HG03060 (cell line): ENCODE data around the gene KLHL30.
"Not testable (repeated sequence)": the region's sequence is repeated elsewhere in the genome, so short reads cannot be mapped to it uniquely, and the experiment has no call there.

Experiments used
- ATAC-seq: cut with Tn5 transposase; IDR thresholded peaks from one replicate; pipeline ENCODE4 v1.9.1; 2021; ENCODE audit warnings: low read depth, moderate number of reproducible peaks; ENCODE audit not compliant: unreplicated experiment

KLHL30 gene

DNA sequence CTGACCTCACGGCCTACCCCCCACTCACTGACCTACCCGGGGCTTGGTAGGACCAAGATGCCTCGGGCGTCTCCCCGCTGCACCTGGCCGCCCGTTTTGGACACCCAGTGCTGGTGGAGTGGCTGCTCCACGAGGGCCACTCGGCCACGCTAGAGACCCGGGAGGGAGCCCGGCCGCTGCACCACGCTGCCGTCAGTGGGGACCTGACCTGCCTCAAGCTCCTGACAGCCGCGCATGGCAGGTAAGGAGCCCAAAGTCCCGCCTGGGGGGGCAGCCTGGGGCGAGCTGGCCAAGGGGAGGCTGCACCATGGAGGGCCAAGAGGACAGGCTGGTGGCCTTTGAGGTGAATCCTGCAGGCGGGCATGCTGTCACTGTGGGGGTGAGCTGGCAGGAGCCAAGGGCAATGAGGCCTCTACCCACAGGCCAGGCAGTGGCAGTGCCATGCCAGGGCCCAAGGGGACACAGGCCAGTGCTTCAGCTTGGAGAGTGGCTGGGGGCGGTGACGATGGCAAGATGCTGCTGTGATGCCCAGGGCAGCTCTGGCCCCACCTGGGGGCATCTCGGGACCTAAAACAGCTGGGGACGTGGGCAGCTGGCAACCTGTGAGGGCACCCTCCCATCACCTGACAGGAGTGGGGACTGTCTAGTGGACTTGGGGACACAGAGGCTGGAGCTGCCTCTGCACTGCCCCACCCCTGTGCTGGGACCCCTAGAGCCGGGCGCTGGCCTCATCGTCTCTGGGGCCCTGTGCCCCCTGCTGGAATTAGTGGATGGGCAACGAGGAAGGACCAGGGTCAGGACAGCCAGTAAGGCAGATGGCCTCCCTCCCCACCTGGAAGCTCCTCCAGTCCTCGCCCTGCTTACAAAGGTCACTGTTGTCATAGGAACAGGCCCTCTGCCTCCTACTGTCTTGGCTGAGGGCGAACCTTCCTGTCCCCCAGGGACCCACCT lies 36.3 kb upstream of the KLHL30 start:
- ATAC-seq = no peak

DNA sequence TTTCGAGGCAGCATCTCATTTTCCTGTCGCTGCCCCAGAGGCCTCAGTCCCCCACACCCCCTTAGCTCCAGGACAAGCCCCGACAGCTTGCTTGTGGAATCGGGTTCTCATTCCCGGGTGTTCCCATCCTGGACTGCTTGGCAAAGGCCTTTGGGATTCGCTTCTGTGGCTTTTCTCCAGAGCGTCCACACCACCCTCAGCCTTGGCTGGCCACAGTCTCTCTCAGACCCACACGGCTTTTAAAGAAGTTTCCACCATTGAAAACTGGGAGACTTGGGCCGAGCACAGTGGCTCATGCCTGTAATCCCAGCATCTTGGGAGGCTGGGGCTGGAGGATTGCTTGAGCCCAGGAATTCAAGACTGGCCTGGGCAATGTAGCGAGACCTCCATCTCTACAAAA lies 35.6 kb upstream of the KLHL30 start:
- ATAC-seq = no peak

DNA sequence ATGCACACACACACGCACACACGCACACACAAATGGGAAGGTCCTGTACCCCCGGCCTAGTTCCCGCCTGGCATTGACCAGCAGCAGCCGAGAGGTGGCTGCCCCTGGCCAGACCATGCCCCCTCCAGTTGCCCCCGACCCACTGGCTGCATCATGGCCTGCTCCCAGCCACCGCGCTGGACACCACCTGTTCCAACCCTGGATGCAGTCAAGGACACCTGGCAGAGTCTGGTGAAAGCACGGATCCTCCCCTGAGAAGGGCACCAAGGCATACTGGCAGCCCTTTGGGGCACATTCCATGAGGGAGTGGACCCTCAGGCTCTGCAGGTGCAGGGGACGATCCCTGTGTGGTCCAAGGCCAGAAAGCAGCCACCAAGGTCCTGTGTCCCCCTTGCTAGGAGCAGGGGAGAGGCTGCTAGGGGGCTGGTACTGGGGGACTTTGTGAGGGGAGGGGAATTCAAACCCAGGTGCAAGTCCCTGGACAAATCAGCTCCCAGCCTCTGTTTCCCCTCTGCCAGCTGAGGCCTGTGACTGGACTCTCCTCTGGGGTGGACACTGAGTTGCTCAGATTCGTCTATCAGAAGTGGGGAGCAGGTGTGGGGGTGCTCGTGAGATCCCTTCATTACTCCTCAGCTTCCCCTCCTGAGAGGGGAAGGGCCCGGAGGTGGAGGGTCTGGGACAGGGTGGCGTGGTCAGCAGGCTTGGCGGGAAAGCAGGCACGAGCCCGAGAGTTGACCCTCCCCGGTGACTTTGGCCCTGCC lies 34.8 kb upstream of the KLHL30 start:
- no peak for ATAC-seq

DNA sequence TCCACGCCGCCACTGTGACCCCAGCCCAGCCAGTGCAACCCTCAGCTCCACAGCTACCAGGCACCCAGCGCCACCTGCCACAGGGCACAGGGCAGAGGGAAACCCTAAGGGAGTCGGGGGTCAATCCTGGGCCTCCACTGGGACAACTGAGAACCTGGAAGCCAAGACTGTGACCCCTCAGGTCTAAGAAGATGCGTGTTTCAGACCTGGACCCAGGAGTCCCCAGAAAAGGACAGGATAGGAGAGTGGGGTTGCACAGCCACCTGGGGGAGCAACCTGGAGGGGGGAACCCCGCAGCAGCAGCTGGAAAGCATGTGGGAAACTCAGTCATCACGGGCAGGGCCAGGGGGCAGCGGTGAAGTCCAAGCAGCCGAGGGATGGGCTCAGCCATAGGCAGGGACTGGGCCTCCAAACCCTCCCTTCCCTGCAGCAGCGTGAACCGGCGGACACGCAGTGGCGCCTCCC lies 34.2 kb upstream of the KLHL30 start:
- ATAC-seq = no peak

DNA sequence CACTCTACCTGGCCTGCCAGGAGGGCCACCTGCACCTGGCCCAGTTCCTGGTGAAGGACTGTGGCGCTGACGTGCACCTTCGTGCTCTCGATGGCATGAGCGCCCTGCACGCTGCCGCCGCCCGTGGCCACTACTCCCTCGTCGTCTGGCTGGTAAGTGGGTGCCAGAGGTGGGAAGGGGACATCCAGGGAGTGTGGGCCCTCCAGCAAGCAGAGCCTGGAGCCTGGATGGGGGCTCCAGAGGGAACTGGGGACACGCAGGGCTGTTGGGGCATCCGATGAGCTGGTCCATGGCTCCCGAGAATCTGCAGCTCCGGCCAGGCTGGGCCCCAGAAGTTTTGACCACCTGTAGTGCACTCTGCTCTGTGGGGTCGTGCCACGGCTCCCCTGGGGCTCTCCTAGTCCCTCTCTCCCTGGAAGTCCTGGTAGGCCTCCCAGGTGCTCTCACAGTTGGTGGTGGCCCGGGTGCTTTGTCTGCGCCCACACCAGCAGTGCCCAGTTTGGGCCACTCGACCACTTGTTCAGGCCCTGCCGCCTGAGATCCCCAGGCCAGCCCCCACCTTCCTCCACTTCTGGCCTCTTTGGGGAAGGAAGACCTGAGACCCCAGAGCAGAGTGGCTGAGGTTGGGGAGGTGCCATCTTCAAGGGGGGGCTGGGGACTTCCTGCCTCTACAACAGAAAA lies 33.6 kb upstream of the KLHL30 start:
- no peak for ATAC-seq

DNA sequence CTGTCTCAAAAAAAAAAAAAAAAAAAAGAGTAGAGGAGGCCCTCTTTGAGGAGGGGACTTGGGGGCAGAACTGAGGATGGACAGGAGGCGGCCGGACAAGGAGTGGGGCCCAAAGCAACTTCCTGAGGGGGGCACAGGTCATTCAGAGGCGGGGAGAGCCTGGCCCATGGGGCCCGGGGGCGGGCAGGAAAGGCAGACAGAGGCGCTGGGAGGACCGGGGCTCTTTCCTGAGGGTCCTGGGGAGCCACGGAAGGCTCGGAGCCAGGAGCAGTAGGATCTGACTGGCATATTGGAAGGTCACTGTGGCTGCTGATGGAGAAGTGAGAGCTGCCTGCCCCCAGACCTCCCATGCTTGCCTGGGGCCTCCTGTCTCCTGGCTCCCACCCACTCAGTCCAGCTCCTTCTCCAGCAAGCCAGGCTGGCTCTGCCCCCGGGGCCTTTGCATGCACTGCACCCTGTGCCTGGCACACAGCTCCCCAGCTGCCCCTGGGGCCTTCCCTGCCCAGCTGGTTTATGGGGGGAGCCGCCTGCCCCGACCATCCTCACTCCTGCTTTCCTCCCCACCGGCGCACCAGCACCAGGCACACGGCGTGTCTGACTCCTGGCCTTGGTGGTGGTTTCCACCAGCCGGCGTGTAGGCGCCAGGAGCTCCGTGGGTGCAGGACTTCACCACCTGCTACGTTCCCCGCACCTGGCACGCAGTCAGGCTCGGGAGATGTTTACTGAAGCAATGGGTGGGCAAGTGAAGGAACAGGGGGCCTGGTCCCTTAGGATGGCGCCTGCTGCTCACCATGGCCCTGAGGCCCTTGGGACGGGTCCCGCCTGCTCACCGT lies 32.7 kb upstream of the KLHL30 start:
- ATAC-seq = no peak

DNA sequence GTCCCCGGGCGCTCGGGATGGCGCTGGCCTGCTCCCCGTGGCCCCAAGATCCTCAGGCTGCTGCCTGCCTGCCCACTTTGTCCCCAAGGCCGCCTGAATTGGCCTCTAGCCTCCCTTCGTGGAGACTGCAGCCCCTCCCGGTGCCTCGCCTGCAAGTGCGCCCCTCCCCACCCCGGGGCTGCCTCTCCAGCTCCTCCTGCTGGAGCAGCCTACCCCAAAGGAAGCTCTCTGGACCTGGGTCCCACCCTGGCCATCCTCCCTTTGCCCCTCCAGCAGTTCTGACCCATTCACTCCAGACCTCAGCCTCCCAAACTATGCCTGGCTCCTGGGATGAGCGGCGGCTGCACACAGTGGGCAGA lies 32.1 kb upstream of the KLHL30 start:
- ATAC-seq = no peak

DNA sequence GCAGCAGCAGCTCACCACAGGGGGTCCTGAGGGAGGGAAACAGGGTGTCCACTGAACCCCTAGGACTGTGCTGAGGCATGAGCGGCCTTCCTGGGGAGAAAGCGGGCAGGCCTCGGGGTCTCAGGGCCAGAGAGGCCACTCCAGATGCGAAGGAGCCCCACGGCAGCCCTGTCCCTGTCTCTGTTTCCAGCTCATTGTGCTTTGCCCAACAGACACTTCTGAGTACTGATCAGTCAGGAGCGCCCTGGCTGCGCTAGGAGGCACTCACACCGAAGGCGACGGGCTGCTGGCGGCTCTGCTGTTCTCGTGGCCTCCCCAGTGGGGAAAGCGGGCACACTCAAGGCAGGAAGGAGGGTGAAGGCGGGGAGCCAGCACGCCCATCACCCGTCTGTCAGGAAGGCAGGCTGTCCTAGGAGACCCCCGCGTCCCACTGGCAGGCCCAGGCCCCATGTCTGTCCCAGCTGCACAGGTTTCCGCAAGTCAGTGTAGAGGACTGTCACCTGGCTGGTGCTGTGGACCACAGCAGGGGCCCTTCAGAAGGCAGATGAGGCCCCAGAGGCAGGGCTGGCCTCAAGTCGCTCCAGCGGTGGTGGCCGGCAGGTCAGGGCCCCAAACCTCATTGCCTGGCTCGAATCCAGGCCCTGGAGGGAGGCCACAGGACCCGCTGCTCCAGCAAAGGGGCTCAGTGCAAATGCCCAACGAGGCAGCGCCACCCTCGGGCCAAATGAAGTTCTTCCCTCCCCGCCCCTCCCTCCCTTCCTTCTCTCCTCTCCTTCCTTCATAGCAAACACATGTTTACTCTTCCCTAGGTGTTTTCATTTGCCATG lies 31.6 kb upstream of the KLHL30 start:
- no peak for ATAC-seq

DNA sequence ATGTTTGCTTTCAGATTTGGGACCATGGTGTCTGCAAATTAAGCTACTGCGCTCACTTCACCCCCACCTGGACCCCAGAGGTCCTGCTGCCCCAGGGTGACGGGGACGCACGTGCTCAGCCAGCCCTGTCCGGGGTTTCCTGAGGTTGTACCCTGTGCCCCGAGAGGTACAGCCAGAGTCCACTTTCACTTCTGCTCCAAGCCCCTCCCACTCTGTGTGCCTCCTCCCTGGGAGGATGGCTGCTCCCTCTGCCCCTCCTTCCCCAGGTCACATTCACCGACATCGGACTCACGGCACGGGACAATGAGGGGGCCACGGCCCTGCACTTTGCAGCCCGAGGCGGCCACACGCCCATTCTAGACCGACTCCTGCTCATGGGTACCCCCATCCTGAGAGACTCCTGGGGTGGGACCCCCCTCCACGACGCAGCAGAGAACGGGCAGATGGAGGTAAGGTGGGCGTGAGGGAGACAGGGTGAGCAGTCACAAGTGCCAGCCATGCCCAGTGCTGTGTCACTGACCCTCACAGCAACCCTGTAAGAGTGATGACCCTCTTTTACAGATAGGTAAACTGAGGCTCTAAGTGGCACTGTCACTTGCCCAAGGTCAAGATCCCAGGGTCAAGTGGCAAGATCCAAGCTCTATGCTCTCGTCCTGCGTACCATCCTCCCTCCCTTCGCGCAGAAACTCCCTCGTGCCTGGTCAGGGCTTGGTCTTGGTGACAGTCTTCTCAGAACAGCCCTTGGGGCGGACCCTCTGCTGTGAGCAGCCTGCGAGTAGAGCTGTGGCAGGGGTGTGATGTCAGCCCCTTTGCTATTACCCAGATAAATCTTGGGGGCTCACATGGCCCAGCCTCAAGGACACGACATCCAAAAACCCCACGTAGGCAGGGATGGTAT lies 30.7 kb upstream of the KLHL30 start:
- peak; percentile 73 for ATAC-seq

DNA sequence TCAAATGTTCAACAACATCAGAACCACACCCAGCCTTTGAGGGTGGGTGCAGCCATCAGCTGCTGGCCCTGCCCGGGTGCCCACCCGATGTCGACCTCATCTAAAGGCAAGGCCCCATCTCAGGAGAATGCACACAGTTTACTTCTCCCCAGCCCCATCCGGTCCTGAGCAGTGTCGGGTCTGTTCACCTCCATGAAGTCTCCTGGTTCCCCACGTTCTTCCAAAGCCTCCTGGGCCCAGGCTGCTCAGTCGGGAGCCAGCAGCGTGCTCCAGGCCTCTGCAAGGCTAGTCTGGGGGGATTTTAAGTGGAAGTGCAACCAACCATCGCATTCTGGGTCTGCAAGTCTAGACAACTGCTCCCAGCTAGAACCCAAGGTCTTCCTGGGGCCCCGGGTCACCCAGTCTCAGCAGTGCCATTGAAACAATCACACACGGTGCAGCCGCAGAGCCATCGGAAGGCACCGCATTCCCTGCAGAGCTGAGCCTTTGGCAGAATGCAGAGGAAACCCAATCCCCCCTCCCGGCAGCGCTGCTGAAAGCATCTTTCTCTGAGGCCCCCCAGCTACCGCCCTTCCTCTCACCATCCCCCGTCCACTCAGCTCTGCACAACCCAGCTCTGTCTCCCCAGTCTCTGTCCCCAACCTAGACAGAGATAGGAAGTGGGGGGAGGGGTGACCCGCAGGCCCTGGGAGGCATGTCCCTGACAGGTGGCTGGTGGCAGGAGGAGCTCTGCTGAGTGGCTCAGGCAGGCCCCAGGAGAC lies 29.9 kb upstream of the KLHL30 start:
- ATAC-seq = no peak

DNA sequence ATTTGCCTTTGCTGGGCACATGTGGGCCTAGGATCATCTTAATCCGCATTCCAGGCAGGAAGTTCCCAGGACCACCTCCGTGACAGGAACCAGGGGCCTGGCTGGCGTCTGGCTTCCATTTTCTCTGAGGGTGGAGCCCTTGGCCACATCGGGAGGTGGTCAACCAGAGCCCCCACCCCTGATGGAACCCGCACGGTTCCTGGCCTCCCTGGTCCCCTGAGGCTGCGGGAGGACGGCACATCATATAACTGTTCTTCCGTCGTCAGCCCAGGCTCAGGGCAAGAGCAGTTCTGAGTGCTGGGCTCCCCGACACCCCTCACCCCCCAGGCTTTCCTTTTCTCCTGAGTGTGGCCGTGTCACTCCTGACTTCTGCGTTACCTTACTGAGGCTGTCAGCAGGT lies 24.9 kb upstream of the KLHL30 start:
- ATAC-seq = no peak

DNA sequence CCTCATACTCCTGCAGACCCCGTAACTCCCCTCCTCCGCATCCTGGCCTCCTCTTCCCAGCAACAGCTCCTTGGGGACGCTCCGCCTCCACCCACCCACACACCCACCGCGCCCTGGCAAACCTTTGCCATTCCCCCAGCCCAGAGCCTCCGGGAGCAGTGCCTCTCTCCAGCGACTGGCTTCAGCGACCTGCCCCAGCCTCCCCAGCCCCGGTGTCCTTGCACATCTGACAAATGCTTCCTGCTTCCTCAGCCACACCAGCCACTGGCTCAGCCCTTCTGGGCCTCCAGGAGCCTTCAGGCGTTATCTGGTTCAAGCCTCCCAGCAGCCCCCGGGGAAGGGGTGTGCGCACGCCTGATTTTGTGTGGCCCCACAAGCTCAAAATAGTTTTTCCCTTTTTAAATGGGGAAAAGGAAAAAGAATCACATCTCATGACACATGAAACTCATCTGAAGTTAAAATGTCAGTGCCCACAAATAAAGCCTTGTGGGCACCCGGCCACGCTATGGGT lies 24.1 kb upstream of the KLHL30 start:
- no peak for ATAC-seq

DNA sequence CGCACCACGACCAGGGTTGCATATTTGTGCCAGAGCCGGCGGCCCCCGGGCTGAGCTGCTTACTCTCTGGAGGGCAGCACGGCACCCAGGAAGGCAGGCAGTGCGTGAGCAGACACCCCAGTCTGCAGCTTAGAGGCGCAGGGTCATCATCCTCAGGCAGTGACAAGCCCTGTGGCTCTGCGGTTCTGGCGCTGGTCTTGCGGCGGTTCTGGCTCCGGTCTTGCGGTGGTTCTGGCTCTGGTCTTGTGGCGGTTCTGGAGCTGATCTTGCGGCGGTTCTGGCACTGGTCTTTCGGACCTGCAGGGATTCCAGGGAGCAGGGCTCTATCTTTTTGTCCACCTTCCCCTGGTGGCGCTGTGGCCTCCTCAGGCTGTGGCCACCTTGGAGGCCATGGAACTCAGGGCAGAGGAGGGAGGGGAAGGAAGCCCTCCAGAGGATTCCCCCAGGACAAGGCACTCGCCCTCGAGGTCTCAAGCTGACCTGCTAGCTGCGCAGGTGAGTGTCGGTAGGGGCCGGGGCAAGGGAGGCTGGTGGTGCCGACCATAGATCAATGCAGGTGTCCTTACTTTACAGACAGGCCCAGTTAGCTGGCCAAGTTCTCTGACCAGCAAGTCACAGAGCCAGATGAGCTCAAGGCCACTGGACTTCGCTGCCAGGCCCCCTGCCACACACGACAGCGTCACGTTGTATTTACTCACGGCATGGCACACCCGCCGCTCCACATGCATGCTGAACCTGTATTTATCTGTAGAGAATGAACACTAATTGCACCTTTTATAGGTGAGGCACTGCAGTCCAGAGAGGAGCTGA lies 23.4 kb upstream of the KLHL30 start:
- no peak for ATAC-seq

DNA sequence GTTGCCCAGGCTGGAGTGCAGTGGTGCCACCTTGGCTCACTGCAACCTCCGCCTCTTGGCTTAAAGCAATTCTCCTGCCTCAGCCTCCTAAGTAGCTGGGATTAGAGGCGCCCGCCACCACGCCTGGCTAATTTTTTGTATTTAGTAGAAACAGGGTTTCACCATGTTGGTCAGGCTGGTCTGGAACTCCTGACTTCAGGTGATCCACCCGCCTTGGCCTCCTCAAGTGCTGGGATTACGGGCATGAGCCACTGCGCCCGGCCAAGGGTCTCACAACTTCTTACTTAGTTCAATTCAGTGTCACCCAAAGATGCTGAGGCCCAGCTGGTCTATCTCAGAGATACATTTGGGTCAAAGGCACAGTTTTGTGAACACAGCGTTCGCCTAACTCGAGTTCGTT lies 22.8 kb upstream of the KLHL30 start:
- ATAC-seq = not testable (repeated sequence)

DNA sequence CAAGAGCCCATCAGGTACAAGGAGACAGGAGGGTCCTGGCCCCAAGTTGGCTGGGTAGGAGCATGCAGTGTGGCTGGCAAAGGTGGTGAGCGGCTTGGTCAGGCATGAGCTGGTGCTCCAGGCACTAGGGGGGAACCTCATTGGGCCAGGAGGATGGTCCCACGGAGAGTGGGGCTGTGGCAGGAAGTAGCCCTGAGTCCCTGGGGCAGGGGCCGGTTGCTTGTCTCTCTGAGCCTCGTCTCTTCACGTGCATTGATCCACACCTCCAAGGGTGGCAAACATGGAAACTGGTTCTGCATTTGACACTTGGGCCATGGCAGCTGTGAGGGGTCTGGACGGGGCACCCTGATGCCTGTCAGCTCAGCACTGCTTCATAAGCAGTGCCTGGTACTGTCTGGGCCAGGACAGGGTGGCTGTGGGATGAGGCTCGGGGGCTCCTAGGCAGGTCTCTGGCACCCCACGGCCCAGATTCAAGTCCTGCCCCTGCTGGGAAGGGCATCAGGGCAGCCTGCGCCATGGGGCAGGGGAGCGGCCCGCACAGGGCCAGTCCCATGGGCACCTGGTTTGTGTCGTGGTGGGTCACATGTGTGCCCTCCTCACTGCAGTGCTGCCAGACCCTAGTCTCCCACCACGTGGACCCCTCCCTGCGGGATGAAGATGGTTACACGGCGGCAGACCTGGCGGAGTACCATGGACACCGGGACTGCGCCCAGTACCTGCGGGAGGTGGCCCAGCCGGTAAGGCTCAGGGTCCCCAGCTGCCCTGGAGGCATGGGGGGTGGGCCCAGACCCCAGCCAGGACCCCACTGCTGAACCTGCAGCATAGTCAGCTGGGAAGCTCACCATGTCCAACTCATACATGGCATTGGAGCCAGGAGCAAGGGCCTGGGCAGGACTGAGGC lies 21.9 kb upstream of the KLHL30 start:
- ATAC-seq = no peak
